A673 (cell line): ENCODE measurements around the gene FRMD5. TPM values are rescaled to one million over a fixed set of nuclear protein-coding genes. Genes with fewer than 3 reads are reported as not detected.

Source experiments
- BruUV-seq: library from RNA; stranded (reverse); fragments of 400-500 nt; replicated peaks from 2 replicates; lab custom pipeline; 2021; lab: Mats Ljungman, UMichigan
- CTCF ChIA-PET: fragments of 300-600 bp; sonication (Branson Sonifier 250); formaldehyde crosslinking; loops from one replicate; lab custom pipeline; 2022; ENCODE audit warnings: antibody characterized with exemption; lab: Charles Lee
- POLR2A ChIA-PET: fragments of 300-600 bp; sonication (Branson Sonifier 250); formaldehyde crosslinking; loops from one replicate; lab custom pipeline; 2022; ENCODE audit warnings: antibody characterized with exemption; ENCODE audit not compliant: low non-redundant PET; lab: Charles Lee
- DNase-seq: peaks from one replicate; pipeline ENCODE4 v3.0.0-alpha.2; 2015; ENCODE audit warnings: low spot score
- H3K27ac ChIP-seq: fragments of 200-600 bp; sonication (generic); 2 replicates; pipeline ENCODE4 v1.5.1; 2016; ENCODE audit warnings: mixed run types, low read depth, mild to moderate bottlenecking, mixed read lengths, antibody characterized with exemption, low read length; ENCODE audit not compliant: poor library complexity, severe bottlenecking
- H3K27me3 ChIP-seq: fragments of 200-600 bp; sonication (generic); replicated peaks from 2 replicates; pipeline ENCODE4 v1.6.1; 2017; ENCODE audit warnings: mixed run types, low read depth, mild to moderate bottlenecking, mixed read lengths, antibody characterized with exemption, low read length; ENCODE audit not compliant: insufficient read depth, poor library complexity
- H3K36me3 ChIP-seq: fragments of 200-600 bp; sonication (generic); 2 replicates; pipeline ENCODE4 v1.6.1; 2016; ENCODE audit warnings: mixed run types, mild to moderate bottlenecking, mixed read lengths, antibody characterized with exemption, low read length; ENCODE audit not compliant: insufficient read depth, poor library complexity, severe bottlenecking
- H3K4me1 ChIP-seq: fragments of 200-600 bp; sonication (generic); 2 replicates; pipeline ENCODE4 v1.6.1; 2017; ENCODE audit warnings: mixed run types, mild to moderate bottlenecking, mixed read lengths, antibody characterized with exemption, low read length; ENCODE audit not compliant: insufficient read depth, poor library complexity, severe bottlenecking
- H3K4me3 ChIP-seq: fragments of 200-600 bp; sonication (generic); 2 replicates; pipeline ENCODE4 v1.5.1; 2016; ENCODE audit warnings: low read depth, mixed run types, mild to moderate bottlenecking, mixed read lengths, low read length; ENCODE audit not compliant: poor library complexity, severe bottlenecking
- H3K9me3 ChIP-seq: fragments of 200-600 bp; sonication (generic); 2 replicates; pipeline ENCODE4 v1.6.1; 2016; ENCODE audit warnings: mixed run types, low read depth, mild to moderate bottlenecking, mixed read lengths, antibody characterized with exemption, low read length; ENCODE audit not compliant: poor library complexity, severe bottlenecking
- CTCF ChIP-seq: fragments of 300-800, 200-600 bp; sonication (generic); conservative IDR thresholded peaks from 2 replicates; pipeline ENCODE4 v1.5.1; 2017; ENCODE audit warnings: low read depth, mild to moderate bottlenecking, antibody characterized with exemption, low read length, moderate library complexity, mixed read lengths
- EZH2 ChIP-seq: fragments of 200-600 bp; sonication (generic); IDR thresholded peaks from 2 replicates; pipeline ENCODE4 v1.6.1; 2017; ENCODE audit warnings: borderline replicate concordance, low read depth, mild to moderate bottlenecking, mixed read lengths, antibody characterized with exemption, low read length; ENCODE audit not compliant: poor library complexity, severe bottlenecking
- intact Hi-C: fragments of 100-400 bp; cut with micrococcal nuclease; formaldehyde crosslinking; loops from one replicate; pipeline ENCODE4 v1.10.0; 2022; ENCODE audit not compliant: unreplicated experiment
- total RNA-seq: library from RNA; stranded (reverse); gene quantifications from 2 replicates; pipeline ENCODE4 v1.2.3, GENCODE V29; 2021

Gene FRMD5
- total RNA-seq, 1 experiment from 2014 or later, result 2.6 TPM

GRCh38 chr15:44199393-44199792, 4.3 kb upstream of the FRMD5 start:
- intact Hi-C loops, result no loop called here
- Histone ChIP-seq H3K36me3 (no peaks in the 10 kb centered on the region), H3K4me3 (no peak overlapping the region), H3K9me3 (no peaks in the 10 kb centered on the region), H3K4me1 (peaks cover 7% of the 10 kb centered on the region), H3K27ac (no peak overlapping the region), H3K27me3 (no peaks in the 10 kb centered on the region)
- ChIA-PET CTCF (no interaction called here), POLR2A (no interaction called here)
- DNase-seq, result no peak
- no TSS peak for BruUV-seq
- no peak for TF ChIP-seq EZH2
- no peak for TF ChIP-seq CTCF

- peaks cover 6% of the 10 kb centered on the region for H3K27me3 ChIP-seq
- no peaks in the 10 kb centered on the region for H3K9me3 ChIP-seq
- CTCF ChIA-PET, result interaction anchor here (0.6 to 0.9 kb wide), 3 partner anchors 255 to 1265 kb away, joined by 3 to 7 read pairs (median 4); partner anchors contain the start of gene EIF3J
- intact Hi-C loops, result no loop called here
- POLR2A ChIA-PET, result no interaction called here
- H3K4me1 ChIP-seq, result peaks cover 11% of the 10 kb centered on the region
- no peak for TF ChIP-seq EZH2
- no peak for TF ChIP-seq CTCF
- no peak overlapping the region for H3K27ac ChIP-seq
- peak overlapping the region; percentile 59 for H3K4me3 ChIP-seq
- no TSS peak for BruUV-seq
- no peaks in the 10 kb centered on the region for H3K36me3 ChIP-seq
- DNase-seq, result peak; percentile 65
These were observed 534 bp downstream of the FRMD5 start for GRCh38 chr15:44194323-44195150.

GRCh38 chr15:44193651-44194322, 1.3 kb downstream of the FRMD5 start:
- Histone ChIP-seq H3K27ac (no peak overlapping the region), H3K27me3 (peaks cover 6% of the 10 kb centered on the region), H3K9me3 (no peaks in the 10 kb centered on the region), H3K36me3 (no peaks in the 10 kb centered on the region), H3K4me3 (peak overlapping the region; percentile 59), H3K4me1 (peaks cover 11% of the 10 kb centered on the region)
- intact Hi-C loops, result no loop called here
- DNase-seq, result peak; percentile 11
- ChIA-PET CTCF (no interaction called here), POLR2A (no interaction called here)
- no TSS peak for BruUV-seq
- TF ChIP-seq CTCF (no peak), EZH2 (no peak)
